ENCODE data around the gene PLS3.

DNA sequence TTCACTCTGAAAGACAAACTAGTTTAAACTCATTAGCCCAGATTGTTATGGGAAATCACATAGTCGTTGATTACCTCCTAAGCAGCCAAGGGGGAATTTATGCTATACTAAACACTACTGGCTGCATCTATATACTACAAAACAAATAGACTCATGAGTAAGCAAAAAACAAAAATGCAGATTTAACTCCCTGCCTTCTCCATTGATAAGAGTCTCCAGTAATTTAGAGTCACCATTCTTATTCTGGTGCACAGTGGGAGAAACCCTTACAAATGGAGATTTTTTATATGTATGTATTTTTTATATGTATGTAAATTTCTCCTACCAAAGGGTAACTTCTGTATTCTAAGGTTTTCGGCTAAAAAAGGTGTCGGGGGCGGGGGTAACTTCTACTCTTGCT is 126.6 kb downstream of the PLS3 start:
- TF ChIP-seq CTCF (IDR thresholded peaks at IDR 0.05) (no peak), POLR2A (IDR thresholded peaks at IDR 0.05) (no peak)
